Urinary bladder (tissue), 4 donors: ENCODE measurements around the gene ADRM1. TPM values are rescaled to one million over a fixed set of nuclear protein-coding genes. Genes with fewer than 3 reads are reported as not detected.

Experiments
- DNase-seq: peaks from one replicate; pipeline ENCODE4 v3.0.0-alpha.2; 2015; ENCODE audit errors: extremely low spot score
- H3K27ac ChIP-seq: one replicate; pipeline ENCODE4 v1.5.1; 2013; ENCODE audit warnings: low read depth, mild to moderate bottlenecking, moderate library complexity
- H3K36me3 ChIP-seq: one replicate; pipeline ENCODE4 v1.6.1; 2013; ENCODE audit warnings: mild to moderate bottlenecking, moderate library complexity; ENCODE audit not compliant: insufficient read depth
- H3K4me1 ChIP-seq: one replicate; pipeline ENCODE4 v1.6.1; 2013; ENCODE audit warnings: mild to moderate bottlenecking, moderate library complexity; ENCODE audit not compliant: insufficient read depth
- H3K4me3 ChIP-seq: one replicate; pipeline ENCODE4 v1.5.1; 2013; ENCODE audit warnings: low read depth, low read length
- WGBS: extraction: QIAGEN DNeasy Blood & Tissue Kit; methylation state at CpG from one replicate; pipeline ENCODE4 v1.1.7; 2013; 5-methylcytosine and 5-hydroxymethylcytosine counted together
- polyA plus RNA-seq: library from polyadenylated mRNA; stranded (reverse); fragments of 200-250 nt; gene quantifications from one replicate; pipeline ENCODE4 v1.2.3, GENCODE V29; 2013
- total RNA-seq: library from RNA; depleted of rRNA; stranded (reverse); fragments of >200 nt; gene quantifications from one replicate; pipeline ENCODE4 v1.2.3, GENCODE V29; 2014
- donor health status: healthy with polysubstance abuse.
- donor health status: healthy.

The ADRM1 gene
- 27.5 TPM for total RNA-seq
- 115 TPM for polyA plus RNA-seq

GRCh38 chr20:62302341-62303061 is at the start of gene ADRM1:
Gene ADRM1, plus strand, starts transcription at chr20:62302997. Its CDS starts 572 bp downstream, at chr20:62303569.
- under 1% methylated on average over 81 of the region's 81 CpGs for WGBS
- Histone ChIP-seq H3K4me3 (peak within 1 kb of the TSS; percentile 91), H3K27ac (peak within 1 kb of the TSS; percentile 98), H3K4me1 (no peaks in the 10 kb centered on the region), H3K36me3 (peaks cover 5% of the 10 kb centered on the region)
- peak; percentile 80 for DNase-seq

DNA sequence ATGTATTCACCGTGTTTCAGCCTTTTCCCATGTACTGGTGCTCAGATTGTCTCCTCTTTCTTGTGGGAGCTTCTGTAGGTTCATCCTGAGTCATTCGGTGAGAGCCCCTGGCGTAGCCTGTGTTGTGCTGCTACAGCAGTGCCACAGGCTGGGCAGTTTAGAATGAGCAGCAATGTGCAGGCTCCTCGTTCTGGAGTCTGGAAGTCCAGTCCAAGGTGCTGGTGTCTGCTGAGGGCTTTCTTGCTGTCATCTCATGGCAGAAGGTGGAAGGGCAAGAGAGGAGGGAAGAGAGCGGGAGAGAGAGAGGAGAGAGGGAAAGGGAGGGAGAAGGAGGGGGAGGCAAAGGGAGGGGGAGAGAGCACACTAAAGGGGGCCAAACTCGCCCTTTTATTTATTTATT is 49.4 kb upstream of the ADRM1 start:
- Histone ChIP-seq H3K4me1 (no peaks in the 10 kb centered on the region), H3K4me3 (no peak overlapping the region), H3K27ac (no peak overlapping the region), H3K36me3 (no peaks in the 10 kb centered on the region)
- DNase-seq, result no peak
- WGBS, result 93% methylated on average over 6 of the region's 6 CpGs

DNA sequence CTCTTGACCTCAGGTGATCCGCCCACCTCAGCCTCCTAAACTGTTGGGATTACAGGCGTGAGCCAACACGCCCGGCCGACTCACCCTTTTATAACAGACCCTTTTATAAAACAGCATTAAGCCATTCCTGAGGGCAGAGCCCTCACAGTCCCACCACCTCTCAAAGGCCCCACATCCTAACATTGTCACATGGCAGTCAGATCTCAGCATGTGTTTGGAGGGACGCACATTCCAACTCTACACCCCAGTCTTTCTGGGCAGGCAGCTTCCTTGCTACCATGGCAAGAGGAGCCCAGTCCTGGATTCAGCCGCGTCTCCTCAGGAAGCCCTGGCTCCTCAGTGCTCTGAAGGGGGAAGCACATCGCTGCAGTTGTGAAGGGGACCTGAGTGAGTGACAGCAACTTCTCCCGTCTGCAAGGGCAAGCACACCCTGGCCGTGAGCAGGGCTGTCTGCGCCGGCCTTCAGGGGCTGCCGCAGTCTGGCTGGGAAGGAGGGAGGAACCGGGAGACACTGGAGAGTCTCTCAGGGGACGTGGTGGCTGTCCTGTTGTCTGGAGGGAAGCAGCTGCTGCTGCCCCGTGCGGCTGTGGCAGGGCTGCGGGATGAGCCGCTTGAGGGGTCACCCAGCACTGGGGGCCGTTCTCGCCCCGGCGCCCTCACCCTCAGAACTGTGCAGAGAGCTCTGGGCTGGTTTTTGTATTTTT is 48.6 kb upstream of the ADRM1 start:
- no peak for DNase-seq
- Histone ChIP-seq H3K4me3 (no peak overlapping the region), H3K4me1 (no peaks in the 10 kb centered on the region), H3K27ac (no peak overlapping the region), H3K36me3 (no peaks in the 10 kb centered on the region)
- 79% methylated on average over 24 of the region's 24 CpGs for whole genome bisulfite sequencing

- DNase-seq, result no peak
- Histone ChIP-seq H3K27ac (no peak overlapping the region), H3K4me3 (no peak overlapping the region), H3K4me1 (no peaks in the 10 kb centered on the region), H3K36me3 (no peaks in the 10 kb centered on the region)
- WGBS, result 93% methylated on average over 10 of the region's 10 CpGs
These were observed 46.8 kb upstream of the ADRM1 start for GRCh38 chr20:62255976-62256375.

DNA sequence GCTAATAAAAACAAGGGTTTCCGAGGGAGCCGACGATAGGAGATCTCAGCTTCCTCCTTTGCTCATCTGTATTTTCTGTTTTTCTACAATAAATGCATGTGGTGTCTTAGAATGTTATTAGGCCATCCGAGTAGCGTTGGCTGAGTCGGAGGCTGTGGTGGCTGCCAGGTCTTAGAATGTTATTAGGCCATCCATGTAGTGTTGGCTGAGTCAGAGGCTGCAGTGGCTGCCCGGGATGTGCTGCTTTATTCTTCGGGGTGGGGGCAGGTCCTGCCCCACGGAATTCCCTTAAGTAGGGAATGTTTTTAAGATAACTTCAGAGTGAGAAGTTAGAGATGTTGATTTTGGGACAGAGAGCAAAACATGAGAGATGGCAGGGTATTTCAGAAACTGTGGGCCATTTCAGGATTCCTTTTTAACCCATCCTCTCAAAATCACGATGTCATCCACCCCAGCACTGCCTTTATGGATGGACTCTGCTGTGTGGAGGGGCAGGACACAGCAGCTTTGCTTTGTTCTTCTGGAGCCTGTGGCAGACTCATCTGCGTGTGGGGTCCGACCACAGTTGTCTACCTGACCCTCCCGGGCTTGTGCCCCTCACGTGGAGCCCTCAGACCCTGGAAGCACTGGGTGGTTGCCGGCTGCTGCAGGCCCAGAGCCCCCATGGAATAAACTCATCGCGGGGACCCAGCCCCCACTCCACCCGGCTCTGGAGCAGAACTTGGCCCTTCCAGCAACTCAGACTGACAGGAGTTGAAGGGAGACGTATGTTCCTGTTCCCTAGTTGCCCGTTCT is 44.1 kb upstream of the ADRM1 start:
- 65% methylated on average over 20 of the region's 20 CpGs for WGBS
- H3K36me3 ChIP-seq, result peaks cover 2% of the 10 kb centered on the region
- H3K4me1 ChIP-seq, result no peaks in the 10 kb centered on the region
- H3K27ac ChIP-seq, result no peak overlapping the region
- no peak for DNase-seq
- H3K4me3 ChIP-seq, result no peak overlapping the region

- Histone ChIP-seq H3K4me1 (no peaks in the 10 kb centered on the region), H3K27ac (no peak overlapping the region), H3K4me3 (no peak overlapping the region), H3K36me3 (peaks cover 2% of the 10 kb centered on the region)
- WGBS, result 90% methylated on average over 8 of the region's 8 CpGs
- no peak for DNase-seq
These were observed 43.6 kb upstream of the ADRM1 start for GRCh38 chr20:62259294-62259565.

DNA sequence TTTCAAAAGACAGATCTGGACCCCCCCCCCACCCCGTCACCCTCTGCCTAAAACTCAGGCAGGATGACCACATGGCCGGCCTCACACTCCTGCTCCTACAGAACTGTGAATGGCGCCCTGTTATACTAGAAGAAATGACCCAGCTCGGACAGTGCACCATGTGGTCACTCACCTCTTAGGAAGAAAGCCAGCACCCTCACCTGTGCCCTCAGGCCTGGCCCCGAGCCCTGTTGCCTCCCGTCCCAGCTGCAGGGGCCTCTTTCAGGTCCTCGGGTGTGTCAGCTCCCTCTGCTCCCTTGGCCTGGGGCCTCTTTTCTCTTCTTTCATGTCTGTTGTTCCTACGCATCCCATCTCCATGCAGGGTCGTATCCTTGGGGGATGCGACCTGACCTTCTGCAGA is 40.7 kb upstream of the ADRM1 start:
- WGBS, result 94% methylated on average over 10 of the region's 10 CpGs
- Histone ChIP-seq H3K27ac (no peak overlapping the region), H3K36me3 (peaks cover 2% of the 10 kb centered on the region), H3K4me3 (no peak overlapping the region), H3K4me1 (no peaks in the 10 kb centered on the region)
- DNase-seq, result no peak

- Histone ChIP-seq H3K4me1 (no peaks in the 10 kb centered on the region), H3K27ac (no peak overlapping the region), H3K36me3 (peaks cover 2% of the 10 kb centered on the region), H3K4me3 (no peak overlapping the region)
- 94% methylated on average over 14 of the region's 14 CpGs for WGBS
- no peak for DNase-seq
These were observed 39.4 kb upstream of the ADRM1 start for GRCh38 chr20:62263396-62263795.

GRCh38 chr20:62265365-62265764 is 37.4 kb upstream of the ADRM1 start:
- no peak for DNase-seq
- Histone ChIP-seq H3K4me1 (no peaks in the 10 kb centered on the region), H3K27ac (no peak overlapping the region), H3K4me3 (no peak overlapping the region), H3K36me3 (peaks cover 4% of the 10 kb centered on the region)
- WGBS, result 96% methylated on average over 1 of the region's 1 CpG

DNA sequence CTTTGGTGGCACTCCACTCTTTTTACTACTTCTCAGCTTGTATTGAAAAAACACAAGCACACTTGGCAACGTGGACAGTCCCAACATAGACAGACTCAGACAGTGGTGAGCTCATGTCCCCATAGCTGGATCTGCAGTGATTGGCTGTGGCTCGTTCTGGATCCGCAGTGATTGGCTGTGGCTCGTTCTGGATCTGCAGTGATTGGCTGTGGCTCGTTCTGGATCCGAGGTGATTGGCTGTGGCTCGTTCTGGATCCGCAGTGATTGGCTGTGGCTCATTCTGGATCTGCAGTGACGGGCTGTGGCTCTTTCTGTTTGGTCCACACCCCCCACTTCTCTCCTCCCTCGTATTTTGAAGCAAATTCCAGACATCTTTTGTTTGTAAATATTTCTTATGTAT is 36.5 kb upstream of the ADRM1 start:
- no peak overlapping the region for H3K4me3 ChIP-seq
- H3K36me3 ChIP-seq, result peaks cover 4% of the 10 kb centered on the region
- DNase-seq, result no peak
- 95% methylated on average over 10 of the region's 10 CpGs for WGBS
- H3K27ac ChIP-seq, result no peak overlapping the region
- H3K4me1 ChIP-seq, result no peaks in the 10 kb centered on the region

- 94% methylated on average over 13 of the region's 13 CpGs for WGBS
- peaks cover 4% of the 10 kb centered on the region for H3K36me3 ChIP-seq
- no peak overlapping the region for H3K27ac ChIP-seq
- DNase-seq, result no peak
- H3K4me1 ChIP-seq, result no peaks in the 10 kb centered on the region
- no peak overlapping the region for H3K4me3 ChIP-seq
These were observed 35.9 kb upstream of the ADRM1 start for GRCh38 chr20:62266851-62267250.

DNA sequence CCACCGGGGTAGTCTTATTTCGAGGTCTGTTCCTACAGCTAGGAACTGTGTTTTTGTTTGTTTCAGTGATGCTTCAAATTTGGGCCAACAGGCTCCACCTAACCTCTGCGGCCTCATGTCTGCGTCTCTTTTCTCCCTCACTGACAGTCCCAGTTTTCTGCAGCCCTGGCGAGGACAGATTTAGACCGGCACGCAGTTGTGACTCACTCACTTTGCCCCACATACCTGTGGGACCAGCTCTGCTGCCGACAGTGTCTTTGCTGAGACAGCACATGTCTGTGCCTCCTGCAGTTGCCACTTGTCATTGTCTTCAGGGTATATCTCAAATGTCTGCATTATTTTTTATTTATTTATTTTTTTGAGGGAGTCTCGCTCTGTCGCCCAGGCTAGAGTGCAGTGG is 35.3 kb upstream of the ADRM1 start:
- WGBS, result 89% methylated on average over 10 of the region's 10 CpGs
- no peak overlapping the region for H3K4me3 ChIP-seq
- peaks cover 2% of the 10 kb centered on the region for H3K36me3 ChIP-seq
- H3K4me1 ChIP-seq, result no peaks in the 10 kb centered on the region
- no peak for DNase-seq
- no peak overlapping the region for H3K27ac ChIP-seq

DNA sequence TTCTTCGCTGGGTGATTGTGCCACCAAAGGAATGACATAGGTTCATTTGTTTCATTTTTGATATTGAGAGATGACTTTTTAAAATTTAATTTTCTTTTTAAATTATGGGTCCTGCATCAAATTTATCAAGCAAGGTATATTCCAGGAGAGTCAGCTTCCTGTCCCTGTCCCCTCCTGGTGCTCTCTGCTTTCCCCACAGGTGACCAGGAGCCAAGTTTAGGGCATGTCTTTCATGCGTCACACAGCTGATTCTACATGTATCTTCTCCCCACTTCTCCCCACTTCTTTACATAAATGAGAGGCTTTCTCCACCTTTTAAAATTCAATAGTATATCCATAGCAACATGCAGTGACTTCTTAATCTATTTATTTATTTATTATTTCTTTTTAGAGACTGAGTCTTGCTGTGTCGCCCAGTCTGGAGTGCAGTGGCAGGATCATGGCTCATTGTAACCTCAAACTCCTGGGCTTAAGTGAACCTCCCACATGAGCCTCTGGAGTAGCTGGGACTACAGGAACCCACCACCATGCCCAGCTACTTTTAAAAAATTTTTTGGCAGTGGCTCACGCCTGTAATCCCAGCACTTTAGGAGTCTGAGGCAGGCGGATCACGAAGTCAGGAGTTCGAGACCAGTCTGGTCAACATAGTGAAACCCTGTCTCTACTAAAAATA is 34.4 kb upstream of the ADRM1 start:
- Histone ChIP-seq H3K4me3 (no peak overlapping the region), H3K27ac (no peak overlapping the region), H3K4me1 (no peaks in the 10 kb centered on the region), H3K36me3 (peaks cover 2% of the 10 kb centered on the region)
- DNase-seq, result no peak
- 79% methylated on average over 7 of the region's 7 CpGs for WGBS
